Neural progenitor cell (in vitro differentiated cells): ENCODE results near the gene RPL29. TPM values are rescaled to one million over a fixed set of nuclear protein-coding genes. Genes with fewer than 3 reads are reported as not detected.

Source experiments
- DNase-seq: peaks from one replicate; pipeline ENCODE4 v3.0.0-alpha.2; 2016; ENCODE audit warnings: low spot score
- H2AFZ ChIP-seq: fragments of 200-600 bp; sonication (generic); replicated peaks from 2 replicates; pipeline ENCODE4 v1.6.1; 2016; ENCODE audit warnings: antibody characterized with exemption
- H3F3A ChIP-seq: fragments of 200-600 bp; sonication (generic); 2 replicates; pipeline ENCODE4 v1.6.1; 2016; ENCODE audit warnings: antibody characterized with exemption, low read depth
- H3K27ac ChIP-seq: fragments of 200-600 bp; sonication (generic); 2 replicates; pipeline ENCODE4 v1.5.1; 2016; ENCODE audit warnings: mild to moderate bottlenecking
- H3K27me3 ChIP-seq: fragments of 200-600 bp; sonication (generic); 2 replicates; pipeline ENCODE4 v1.6.1; 2016; ENCODE audit warnings: mild to moderate bottlenecking, moderate library complexity
- H3K36me3 ChIP-seq: fragments of 200-600 bp; sonication (generic); 2 replicates; pipeline ENCODE4 v1.5.1; 2016
- H3K4me1 ChIP-seq: fragments of 200-600 bp; sonication (generic); 2 replicates; pipeline ENCODE4 v1.6.1; 2016; ENCODE audit warnings: mixed run types
- H3K4me2 ChIP-seq: fragments of 200-600 bp; sonication (generic); 2 replicates; pipeline ENCODE4 v1.6.1; 2016
- H3K4me3 ChIP-seq: fragments of 200-600 bp; sonication (generic); 2 replicates; pipeline ENCODE4 v1.5.1; 2016
- H3K79me2 ChIP-seq: fragments of 200-600 bp; sonication (generic); 2 replicates; pipeline ENCODE4 v1.6.1; 2016; ENCODE audit warnings: low read depth
- H3K9ac ChIP-seq: fragments of 200-600 bp; sonication (generic); 2 replicates; pipeline ENCODE4 v1.6.1; 2016
- H3K9me3 ChIP-seq: fragments of 200-600 bp; sonication (generic); 2 replicates; pipeline ENCODE4 v1.5.1; 2016; ENCODE audit warnings: low read depth
- H4K20me1 ChIP-seq: fragments of 200-600 bp; sonication (generic); 2 replicates; pipeline ENCODE4 v1.6.1; 2016; ENCODE audit warnings: low read depth
- H3K27ac Mint-ChIP-seq: 3 replicates; pipeline ENCODE4 v1.8.0; 2021; ENCODE audit warnings: mixed read lengths
- H3K27me3 Mint-ChIP-seq: 2 replicates; pipeline ENCODE4 v1.8.0; 2022; ENCODE audit warnings: low read depth, mild to moderate bottlenecking, inconsistent platforms, moderate library complexity, mixed read lengths; ENCODE audit not compliant: insufficient read depth
- H3K36me3 Mint-ChIP-seq: 3 replicates; pipeline ENCODE4 v1.8.0; 2021; ENCODE audit warnings: mixed read lengths
- H3K4me1 Mint-ChIP-seq: 3 replicates; pipeline ENCODE4 v1.8.0; 2021; ENCODE audit warnings: mixed read lengths
- H3K4me3 Mint-ChIP-seq: 3 replicates; pipeline ENCODE4 v1.8.0; 2021; ENCODE audit warnings: mild to moderate bottlenecking, moderate library complexity, mixed read lengths
- H3K9me3 Mint-ChIP-seq: 3 replicates; pipeline ENCODE4 v1.8.0; 2020; ENCODE audit warnings: mixed read lengths
- CTCF ChIP-seq: fragments of 200-600 bp; sonication (generic); IDR thresholded peaks from 2 replicates; pipeline ENCODE4 v1.5.1; 2017; ENCODE audit warnings: antibody characterized with exemption, mild to moderate bottlenecking
- EZH2 ChIP-seq: fragments of 200-600 bp; sonication (generic); IDR thresholded peaks from 2 replicates; pipeline ENCODE4 v1.6.1; 2017; ENCODE audit warnings: antibody characterized with exemption, mild to moderate bottlenecking, moderate library complexity
- EZH2phosphoT487 ChIP-seq: fragments of 200-600 bp; sonication (generic); IDR thresholded peaks from 2 replicates; pipeline ENCODE4 v1.6.1; 2017; ENCODE audit warnings: antibody characterized with exemption
- total RNA-seq: library from RNA; depleted of rRNA; stranded (reverse); fragments of >200 nt; gene quantifications from 2 replicates; pipeline ENCODE4 v1.2.3, GENCODE V29; 2015; ENCODE audit warnings: low replicate concordance

The RPL29 gene
- total RNA-seq, 1 donor from 2014 or later: 1,431 TPM

- Mint-ChIP-seq H3K27me3 (peaks cover 8% of the 10 kb centered on the region), H3K4me1 (peaks cover 37% of the 10 kb centered on the region), H3K36me3 (no peaks in the 10 kb centered on the region), H3K27ac (peak overlapping the region; percentile 63), H3K4me3 (no peak overlapping the region), H3K9me3 (no peaks in the 10 kb centered on the region)
- Histone ChIP-seq H3K9ac (no peak overlapping the region), H3K36me3 (no peaks in the 10 kb centered on the region), H2AFZ (no peak overlapping the region), H3K79me2 (no peaks in the 10 kb centered on the region), H3K9me3 (no peaks in the 10 kb centered on the region), H4K20me1 (no peaks in the 10 kb centered on the region), H3F3A (no peaks in the 10 kb centered on the region), H3K4me3 (no peak overlapping the region), H3K27ac (no peak overlapping the region), H3K4me1 (peaks cover 26% of the 10 kb centered on the region), H3K27me3 (no peaks in the 10 kb centered on the region), H3K4me2 (no peak overlapping the region)
- DNase-seq: no peak
- TF ChIP-seq CTCF (no peak), EZH2 (no peak)
These were observed 33.8 kb upstream of the RPL29 start for GRCh38 chr3:52029535-52029934.

- Histone ChIP-seq H3K27me3 (no peaks in the 10 kb centered on the region), H3K79me2 (no peaks in the 10 kb centered on the region), H3K4me3 (no peak overlapping the region), H3K4me2 (no peak overlapping the region), H3K27ac (no peak overlapping the region), H3K9me3 (no peaks in the 10 kb centered on the region), H3F3A (no peaks in the 10 kb centered on the region), H3K4me1 (peaks cover 29% of the 10 kb centered on the region), H2AFZ (no peak overlapping the region), H3K9ac (no peak overlapping the region), H3K36me3 (no peaks in the 10 kb centered on the region), H4K20me1 (no peaks in the 10 kb centered on the region)
- Mint-ChIP-seq H3K9me3 (no peaks in the 10 kb centered on the region), H3K36me3 (no peaks in the 10 kb centered on the region), H3K4me1 (peaks cover 41% of the 10 kb centered on the region), H3K4me3 (no peak overlapping the region), H3K27ac (no peak overlapping the region), H3K27me3 (peaks cover 8% of the 10 kb centered on the region)
- TF ChIP-seq EZH2 (no peak), EZH2phosphoT487 (no peak), CTCF (no peak)
- no peak for DNase-seq
These were observed 33.4 kb upstream of the RPL29 start for GRCh38 chr3:52029053-52029452.

GRCh38 chr3:52028572-52028971 lies 32.9 kb upstream of the RPL29 start:
- TF ChIP-seq CTCF: no peak
- no peak for TF ChIP-seq EZH2
- TF ChIP-seq EZH2phosphoT487: no peak
- no peak overlapping the region for H3K9ac ChIP-seq
- Mint-ChIP-seq H3K36me3 (no peaks in the 10 kb centered on the region), H3K9me3 (no peaks in the 10 kb centered on the region), H3K4me1 (peaks cover 41% of the 10 kb centered on the region), H3K27me3 (peaks cover 8% of the 10 kb centered on the region), H3K27ac (no peak overlapping the region), H3K4me3 (no peak overlapping the region)
- no peaks in the 10 kb centered on the region for H3F3A ChIP-seq
- H2AFZ ChIP-seq: no peak overlapping the region
- H3K36me3 ChIP-seq: no peaks in the 10 kb centered on the region
- peaks cover 30% of the 10 kb centered on the region for H3K4me1 ChIP-seq
- H3K79me2 ChIP-seq: no peaks in the 10 kb centered on the region
- no peaks in the 10 kb centered on the region for H3K27me3 ChIP-seq
- H3K4me3 ChIP-seq: no peak overlapping the region
- H3K4me2 ChIP-seq: no peak overlapping the region
- no peaks in the 10 kb centered on the region for H3K9me3 ChIP-seq
- no peak overlapping the region for H3K27ac ChIP-seq
- H4K20me1 ChIP-seq: no peaks in the 10 kb centered on the region
- DNase-seq: no peak
